GM19193 (cell line): ENCODE results near the gene ARHGAP4.
A peak's percentile ranks its signal among the peaks of the same experiment; 100 is the strongest.

Source experiments
- POLR2A ChIP-seq: IDR thresholded peaks from 4 replicates; pipeline ENCODE4 v1.6.1; 2011; ENCODE audit not compliant: insufficient read depth, insufficient read length; ENCODE audit errors: extremely low read depth

ARHGAP4 gene

DNA sequence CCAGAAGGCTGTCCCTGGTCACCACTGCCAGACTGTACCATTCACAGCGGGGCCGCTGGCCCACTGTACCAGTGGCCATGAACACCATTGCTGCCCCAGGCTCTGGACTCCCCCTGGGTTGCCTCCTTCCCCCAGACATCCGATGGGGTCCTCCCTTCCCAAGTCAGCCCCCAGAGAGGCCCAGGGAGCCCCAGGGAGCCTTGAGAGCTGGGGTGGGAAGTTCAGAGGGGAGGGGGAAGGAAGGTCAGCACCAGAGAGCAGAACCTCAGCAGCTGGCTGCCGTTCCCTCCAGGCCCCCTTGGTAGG is 441 bp upstream of the ARHGAP4 start:
- TF ChIP-seq POLR2A = peak; percentile 65

DNA sequence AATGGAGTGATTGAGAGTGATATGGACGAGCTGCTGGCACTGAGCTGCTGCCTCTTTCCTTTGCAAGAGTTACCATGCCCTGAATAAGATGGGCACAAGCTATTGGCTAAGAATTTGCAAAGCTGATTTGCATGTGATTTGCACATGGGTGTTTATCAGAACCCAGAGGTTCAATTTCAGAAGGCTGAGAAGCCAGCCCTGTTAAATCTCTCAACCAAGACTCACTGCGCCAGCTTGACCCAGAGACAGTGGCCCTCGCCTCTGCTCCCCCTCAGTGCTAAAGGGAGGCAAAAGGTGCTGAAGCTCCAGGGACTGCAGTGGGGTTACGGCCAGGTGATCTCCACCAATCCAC is 701 bp downstream of the ARHGAP4 start:
- peak; percentile 95 for TF ChIP-seq POLR2A

- TF ChIP-seq POLR2A = no peak
Measured at GRCh38 chrX:153924149-153924861, 1.8 kb downstream of the ARHGAP4 start.

DNA sequence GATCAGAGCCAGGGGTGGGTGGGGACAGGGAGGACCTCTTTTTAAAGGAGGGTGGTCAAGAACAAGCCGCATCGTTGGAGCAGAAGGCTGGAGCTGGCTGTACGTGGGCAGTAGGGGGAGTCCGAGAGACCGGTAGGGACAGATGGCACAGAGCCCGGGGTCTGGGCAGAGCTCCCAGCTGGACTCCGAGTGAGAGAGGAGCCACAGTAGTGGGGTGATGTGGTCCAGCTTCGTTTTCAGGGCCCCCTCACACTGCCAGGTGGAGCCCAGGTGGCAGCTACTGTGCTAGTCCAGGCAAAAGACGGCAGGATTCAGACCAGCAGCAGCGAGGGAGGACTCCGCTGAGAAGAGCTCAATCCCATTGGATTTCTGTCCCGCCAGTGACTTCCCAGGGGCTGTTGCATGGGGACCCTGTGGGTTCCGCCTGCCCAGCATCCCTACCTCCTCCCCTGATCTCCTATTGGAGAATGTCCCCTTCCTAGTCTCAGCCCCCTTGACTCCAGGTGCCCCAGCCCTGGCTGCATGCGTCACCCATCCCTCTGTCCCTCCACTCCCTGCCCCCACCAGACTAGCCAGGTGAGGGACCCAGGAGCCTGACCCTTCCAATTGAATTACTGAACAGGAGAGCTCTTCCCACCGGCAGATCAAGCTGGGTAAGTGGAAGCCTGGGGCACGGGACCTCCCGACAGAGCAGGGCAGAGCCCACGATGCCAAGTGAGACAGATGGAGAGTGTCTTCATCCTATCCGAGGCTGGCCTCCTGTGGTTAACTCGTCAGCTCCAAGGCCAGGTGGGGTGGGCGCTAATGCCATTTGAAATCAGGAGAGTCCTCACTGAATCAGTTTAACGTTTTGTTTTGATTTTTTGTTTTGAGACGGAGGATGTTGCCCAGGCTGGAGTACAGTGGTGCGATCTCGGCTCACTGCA is 2.9 kb downstream of the ARHGAP4 start:
- TF ChIP-seq POLR2A = no peak

DNA sequence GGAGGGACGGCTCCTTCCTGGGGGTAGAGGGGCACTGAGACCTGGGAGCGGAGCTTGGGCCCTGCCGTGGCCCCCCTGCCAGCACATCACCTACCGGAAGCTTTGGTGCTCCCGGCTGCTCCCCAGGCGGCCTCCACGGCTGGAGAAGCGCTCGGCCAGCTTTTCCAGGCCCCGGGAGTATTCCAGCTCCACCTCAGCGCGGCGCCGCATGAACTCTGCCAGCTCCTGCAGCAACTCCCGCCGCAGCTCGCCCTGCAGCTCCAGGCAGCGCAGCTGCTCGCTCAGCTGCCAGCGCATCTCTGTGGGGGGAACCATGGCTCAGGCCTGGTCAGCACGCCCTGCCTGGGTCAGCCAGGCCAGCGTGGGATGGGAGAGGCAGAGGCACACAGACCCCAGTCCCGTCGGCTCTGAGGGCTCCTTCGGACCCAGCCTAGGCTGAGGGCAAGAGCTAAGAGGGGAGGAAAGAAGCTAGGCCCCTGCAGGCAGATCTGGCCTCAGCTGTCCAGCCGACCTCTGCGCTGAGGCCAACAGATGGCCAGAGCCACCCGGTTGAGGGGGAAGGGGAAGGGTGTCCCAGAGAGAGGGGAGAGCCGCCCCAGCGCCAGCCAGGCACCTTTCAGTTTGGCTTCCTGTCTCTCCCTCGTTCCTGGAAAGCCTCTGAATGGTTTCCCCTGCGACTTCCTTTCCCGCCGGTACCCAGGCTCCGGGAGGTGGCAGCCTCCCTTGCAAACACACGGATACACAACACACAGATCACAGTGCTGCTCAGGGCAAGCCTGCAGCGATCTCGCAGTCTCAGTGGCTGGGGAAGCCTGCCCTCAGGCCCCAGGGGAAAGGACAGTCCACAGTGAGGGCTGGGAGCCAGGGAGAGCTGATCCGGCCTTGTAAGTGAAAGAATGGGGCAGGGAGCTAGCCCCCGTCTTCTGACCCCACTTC is 4.3 kb downstream of the ARHGAP4 start:
- no peak for TF ChIP-seq POLR2A

GRCh38 chrX:153921070-153921469 is 5.0 kb downstream of the ARHGAP4 start:
- no peak for TF ChIP-seq POLR2A

DNA sequence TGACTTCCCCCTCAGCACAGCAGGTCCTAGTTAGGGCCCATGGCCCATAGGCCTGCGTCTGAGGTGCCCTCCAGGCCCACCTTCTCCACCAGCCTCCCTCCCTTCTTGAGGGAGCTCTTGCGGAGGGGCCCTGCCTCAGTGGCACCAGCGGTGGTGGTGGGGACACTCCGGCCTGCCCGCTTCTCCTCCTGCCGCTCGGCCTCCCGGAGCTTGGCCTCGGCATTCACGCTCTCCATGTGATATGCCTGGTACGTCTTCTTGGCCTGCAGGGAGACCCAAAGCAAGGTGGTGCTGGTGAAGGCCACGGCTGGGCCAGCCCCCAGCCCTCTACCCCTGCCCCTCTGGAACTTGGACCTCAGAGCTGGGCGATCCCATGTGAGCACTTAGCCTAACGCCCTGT is 5.5 kb downstream of the ARHGAP4 start:
- no peak for TF ChIP-seq POLR2A

- TF ChIP-seq POLR2A = no peak
Measured at GRCh38 chrX:153919281-153919680, 6.8 kb downstream of the ARHGAP4 start.

- TF ChIP-seq POLR2A = no peak
Measured at GRCh38 chrX:153917869-153918268, 8.2 kb downstream of the ARHGAP4 start.

DNA sequence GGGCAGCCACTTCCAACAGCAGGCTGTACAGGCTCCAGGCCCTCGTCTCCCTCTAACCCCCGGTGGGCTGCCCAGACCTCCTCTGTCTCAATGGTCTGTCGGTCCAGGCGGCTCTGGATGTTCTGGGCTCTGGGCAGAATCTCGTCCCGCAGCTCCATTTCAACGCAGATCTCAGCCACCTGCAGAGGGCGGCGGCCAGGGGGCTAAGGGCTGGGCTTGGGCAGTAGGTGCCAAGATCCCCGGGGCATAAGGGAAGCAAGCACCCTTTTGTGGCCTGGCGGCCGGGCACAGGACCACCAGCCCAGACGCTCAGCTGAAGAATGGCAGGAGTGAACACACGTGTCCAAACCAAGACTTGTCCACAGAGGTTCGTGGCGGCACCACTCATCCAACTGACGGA is 12.4 kb downstream of the ARHGAP4 start:
- TF ChIP-seq POLR2A = no peak

DNA sequence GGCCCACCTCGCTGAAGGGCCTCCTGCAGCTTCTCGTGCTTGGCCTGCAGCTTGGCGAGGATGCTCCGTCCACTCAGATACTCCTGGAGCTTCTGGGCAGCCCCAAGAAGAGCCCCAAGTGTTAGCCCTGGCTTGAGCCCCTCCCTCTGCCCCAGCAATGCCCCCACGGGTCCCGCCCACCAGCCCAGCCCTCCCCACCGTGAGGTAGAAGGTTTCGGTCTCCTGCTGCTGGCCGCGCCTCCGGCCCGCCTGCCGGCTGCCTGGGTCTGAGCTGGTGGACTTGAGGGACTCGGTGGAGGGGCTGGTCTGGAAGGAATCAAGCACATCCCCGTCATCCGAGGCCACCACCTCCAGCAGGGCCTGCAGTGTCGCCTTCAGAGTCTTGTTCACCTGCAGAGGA is 12.9 kb downstream of the ARHGAP4 start:
- no peak for TF ChIP-seq POLR2A

- no peak for TF ChIP-seq POLR2A
Measured at GRCh38 chrX:153911798-153912197, 14.3 kb downstream of the ARHGAP4 start.

- TF ChIP-seq POLR2A = no peak
Measured at GRCh38 chrX:153910446-153910845, 15.6 kb downstream of the ARHGAP4 start.

DNA sequence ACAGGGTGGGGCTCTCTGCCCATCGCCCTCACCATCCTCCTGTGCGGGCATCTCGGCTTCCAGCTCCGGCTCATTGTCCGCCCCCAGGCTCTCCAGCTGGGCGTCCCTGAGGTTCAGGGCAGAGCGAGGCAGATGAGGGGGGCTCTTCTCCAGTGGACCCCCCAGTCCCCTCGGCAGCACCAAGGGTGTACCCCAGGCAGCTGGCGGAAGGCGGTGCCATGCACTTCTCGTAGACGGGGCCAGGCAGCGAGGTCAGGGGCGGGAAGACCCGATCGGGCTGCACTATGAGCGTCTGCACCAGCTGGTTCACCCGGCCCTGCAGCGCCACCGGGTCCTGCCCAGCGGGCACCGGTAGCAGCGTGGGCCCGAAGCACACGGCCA is 16.1 kb downstream of the ARHGAP4 start:
- TF ChIP-seq POLR2A = no peak
